Activated CD4-positive, CD25-positive, alpha-beta regulatory T cell treated with anti-CD3 and anti-CD28 coated beads, Interleukin-2, amount 50 U/mL, for 16 hours (primary cell): ENCODE results near the gene CACNA1I.

Source experiments
- DNase-seq: peaks from one replicate; pipeline ENCODE4 v3.0.0-alpha.2; 2020; ENCODE audit warnings: low read depth, low spot score

CACNA1I gene

GRCh38 chr22:39597236-39597869, 26.8 kb downstream of the CACNA1I start:
- DNase-seq = no peak

GRCh38 chr22:39598017-39598965, 27.7 kb downstream of the CACNA1I start:
- DNase-seq = peak; percentile 42

GRCh38 chr22:39600491-39601179, 30.1 kb downstream of the CACNA1I start:
- DNase-seq = no peak

GRCh38 chr22:39601180-39601535, 30.6 kb downstream of the CACNA1I start:
- no peak for DNase-seq

GRCh38 chr22:39603345-39603744, 32.8 kb downstream of the CACNA1I start:
- DNase-seq = no peak

- DNase-seq = no peak
Measured at GRCh38 chr22:39610246-39610645, 39.7 kb downstream of the CACNA1I start.

GRCh38 chr22:39610766-39611165, 40.2 kb downstream of the CACNA1I start:
- no peak for DNase-seq

GRCh38 chr22:39611360-39611759, 40.8 kb downstream of the CACNA1I start:
- DNase-seq = no peak

GRCh38 chr22:39612811-39613548, 42.4 kb downstream of the CACNA1I start:
- no peak for DNase-seq

GRCh38 chr22:39613549-39613921, 43.0 kb downstream of the CACNA1I start:
- no peak for DNase-seq

GRCh38 chr22:39614442-39614841, 43.9 kb downstream of the CACNA1I start:
- DNase-seq = no peak

- no peak for DNase-seq
Measured at GRCh38 chr22:39616051-39616450, 45.5 kb downstream of the CACNA1I start.

GRCh38 chr22:39616781-39617180, 46.2 kb downstream of the CACNA1I start:
- DNase-seq = no peak

GRCh38 chr22:39617342-39617741, 46.8 kb downstream of the CACNA1I start:
- DNase-seq = no peak

GRCh38 chr22:39617970-39618757, 47.6 kb downstream of the CACNA1I start:
- DNase-seq = no peak

GRCh38 chr22:39618996-39619530, 48.5 kb downstream of the CACNA1I start:
- no peak for DNase-seq

GRCh38 chr22:39620924-39621690, 50.6 kb downstream of the CACNA1I start:
- no peak for DNase-seq

- DNase-seq = no peak
Measured at GRCh38 chr22:39621826-39622225, 51.3 kb downstream of the CACNA1I start.

GRCh38 chr22:39622881-39623367, 52.4 kb downstream of the CACNA1I start:
- DNase-seq = peak; percentile 23
